Neural cell (in vitro differentiated cells): ENCODE data around the gene TNS2.

Experiments used
- RAD21 ChIP-seq: fragments of 450-650 bp; conservative IDR thresholded peaks from 2 replicates; pipeline ENCODE4 v1.6.1; 2014; ENCODE audit warnings: antibody characterized with exemption, mild to moderate bottlenecking, moderate library complexity
- TF ChIP-seq, protein P1 (sequence below): fragments of 450-650 bp; IDR thresholded peaks from 2 replicates; pipeline ENCODE4 v1.5.1; 2014; ENCODE audit warnings: antibody characterized with exemption, mild to moderate bottlenecking, moderate library complexity; ENCODE audit not compliant: poor library complexity, severe bottlenecking

DNA sequence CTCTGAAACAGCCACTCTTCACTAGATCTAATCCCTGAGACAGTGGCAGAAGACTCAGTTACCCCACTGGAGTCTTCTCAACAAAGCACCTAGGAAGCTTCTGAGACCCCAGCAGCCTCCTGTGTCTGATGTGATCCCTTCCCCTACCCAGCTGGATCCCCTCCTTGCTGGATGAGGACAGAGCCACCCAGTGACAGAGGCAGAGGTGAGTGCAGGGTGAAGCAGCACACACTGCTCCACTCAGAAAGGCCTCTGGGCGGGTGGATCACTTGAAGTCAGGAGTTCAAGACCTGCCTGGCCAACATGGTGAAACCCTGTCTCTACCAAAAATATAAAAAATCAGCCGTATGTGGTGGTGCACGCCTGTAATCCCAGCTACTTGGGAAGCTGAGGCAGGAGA is 26.6 kb downstream of the TNS2 start:
- TF ChIP-seq RAD21 = no peak
- TF ChIP-seq, protein P1, sequence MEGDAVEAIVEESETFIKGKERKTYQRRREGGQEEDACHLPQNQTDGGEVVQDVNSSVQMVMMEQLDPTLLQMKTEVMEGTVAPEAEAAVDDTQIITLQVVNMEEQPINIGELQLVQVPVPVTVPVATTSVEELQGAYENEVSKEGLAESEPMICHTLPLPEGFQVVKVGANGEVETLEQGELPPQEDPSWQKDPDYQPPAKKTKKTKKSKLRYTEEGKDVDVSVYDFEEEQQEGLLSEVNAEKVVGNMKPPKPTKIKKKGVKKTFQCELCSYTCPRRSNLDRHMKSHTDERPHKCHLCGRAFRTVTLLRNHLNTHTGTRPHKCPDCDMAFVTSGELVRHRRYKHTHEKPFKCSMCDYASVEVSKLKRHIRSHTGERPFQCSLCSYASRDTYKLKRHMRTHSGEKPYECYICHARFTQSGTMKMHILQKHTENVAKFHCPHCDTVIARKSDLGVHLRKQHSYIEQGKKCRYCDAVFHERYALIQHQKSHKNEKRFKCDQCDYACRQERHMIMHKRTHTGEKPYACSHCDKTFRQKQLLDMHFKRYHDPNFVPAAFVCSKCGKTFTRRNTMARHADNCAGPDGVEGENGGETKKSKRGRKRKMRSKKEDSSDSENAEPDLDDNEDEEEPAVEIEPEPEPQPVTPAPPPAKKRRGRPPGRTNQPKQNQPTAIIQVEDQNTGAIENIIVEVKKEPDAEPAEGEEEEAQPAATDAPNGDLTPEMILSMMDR = no peak
